Osteocyte (in vitro differentiated cells): Measurements from ENCODE around the gene CCDC187. TPM values are rescaled to one million over a fixed set of nuclear protein-coding genes. Genes with fewer than 3 reads are reported as not detected.

Experiments used
- DNase-seq: peaks from one replicate; pipeline ENCODE4 v3.0.0; 2021; ENCODE audit warnings: mixed read lengths; ENCODE audit not compliant: unreplicated experiment; ENCODE audit errors: extremely low spot score
- H3K27ac Mint-ChIP-seq: one replicate; pipeline ENCODE4 v1.8.0; 2021; ENCODE audit warnings: mild to moderate bottlenecking, mixed read lengths; ENCODE audit not compliant: unreplicated experiment
- H3K27me3 Mint-ChIP-seq: one replicate; pipeline ENCODE4 v1.8.0; 2021; ENCODE audit warnings: mixed read lengths; ENCODE audit not compliant: unreplicated experiment
- H3K36me3 Mint-ChIP-seq: one replicate; pipeline ENCODE4 v1.8.0; 2021; ENCODE audit warnings: mixed read lengths; ENCODE audit not compliant: unreplicated experiment
- H3K4me1 Mint-ChIP-seq: one replicate; pipeline ENCODE4 v1.8.0; 2021; ENCODE audit warnings: mixed read lengths; ENCODE audit not compliant: unreplicated experiment
- H3K4me3 Mint-ChIP-seq: one replicate; pipeline ENCODE4 v1.8.0; 2021; ENCODE audit warnings: mild to moderate bottlenecking, moderate library complexity, mixed read lengths; ENCODE audit not compliant: unreplicated experiment
- H3K9me3 Mint-ChIP-seq: one replicate; pipeline ENCODE4 v1.8.0; 2021; ENCODE audit warnings: mixed read lengths; ENCODE audit not compliant: unreplicated experiment
- total RNA-seq: library from RNA; stranded (reverse); gene quantifications from 2 replicates; pipeline ENCODE4 v1.2.1, GENCODE V29; 2021
- TF ChIP-seq, protein P1 (sequence below): fragments of 200-600 bp; sonication (generic); IDR thresholded peaks from 2 replicates; pipeline ENCODE4 v1.5.0; 2021; ENCODE audit warnings: antibody characterized with exemption, mild to moderate bottlenecking, moderate library complexity

CCDC187 gene
- total RNA-seq, 1 donor from 2014 or later = not detected

DNA sequence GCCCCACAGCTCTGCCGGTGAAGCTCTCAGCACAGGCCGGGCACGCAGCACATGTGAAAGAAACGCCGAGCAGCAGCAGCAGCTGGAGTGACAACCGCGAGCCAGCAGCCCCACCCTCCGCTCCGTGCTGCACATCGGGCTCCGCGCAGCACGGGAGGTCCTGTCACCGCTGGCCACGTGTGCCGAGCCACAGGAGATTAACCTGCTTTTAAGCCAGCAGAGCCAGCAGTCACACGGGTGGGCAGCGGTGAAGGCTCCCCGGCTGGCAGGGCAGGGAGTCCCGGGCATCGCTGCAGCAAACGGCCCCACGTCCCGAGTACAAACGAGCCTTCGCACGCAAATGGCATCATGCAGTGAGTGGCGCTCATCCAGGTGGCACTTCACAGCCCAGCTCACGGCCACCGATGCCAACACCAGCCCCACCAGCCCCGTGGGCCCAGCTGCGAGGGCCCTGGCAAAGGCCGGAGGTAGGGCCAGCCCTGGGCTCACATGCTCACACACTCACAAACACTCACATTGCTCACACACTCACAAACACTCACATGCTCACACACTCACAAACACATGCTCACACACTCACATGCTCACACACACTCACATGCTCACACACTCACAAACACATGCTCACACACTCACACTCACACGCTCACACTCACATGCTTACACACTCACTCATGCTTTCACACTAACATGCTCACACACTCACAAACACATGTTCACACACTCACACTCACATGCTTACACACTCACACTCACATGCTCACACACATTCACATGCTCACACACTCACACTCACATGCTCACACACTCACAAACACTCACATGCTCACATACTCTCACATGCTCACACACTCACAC lies 11.1 kb downstream of the CCDC187 start:
- Mint-ChIP-seq H3K4me1 (no peaks in the 10 kb centered on the region), H3K9me3 (no peaks in the 10 kb centered on the region), H3K4me3 (no peak overlapping the region), H3K27ac (no peak overlapping the region), H3K36me3 (no peaks in the 10 kb centered on the region), H3K27me3 (no peaks in the 10 kb centered on the region)
- TF ChIP-seq, protein P1, sequence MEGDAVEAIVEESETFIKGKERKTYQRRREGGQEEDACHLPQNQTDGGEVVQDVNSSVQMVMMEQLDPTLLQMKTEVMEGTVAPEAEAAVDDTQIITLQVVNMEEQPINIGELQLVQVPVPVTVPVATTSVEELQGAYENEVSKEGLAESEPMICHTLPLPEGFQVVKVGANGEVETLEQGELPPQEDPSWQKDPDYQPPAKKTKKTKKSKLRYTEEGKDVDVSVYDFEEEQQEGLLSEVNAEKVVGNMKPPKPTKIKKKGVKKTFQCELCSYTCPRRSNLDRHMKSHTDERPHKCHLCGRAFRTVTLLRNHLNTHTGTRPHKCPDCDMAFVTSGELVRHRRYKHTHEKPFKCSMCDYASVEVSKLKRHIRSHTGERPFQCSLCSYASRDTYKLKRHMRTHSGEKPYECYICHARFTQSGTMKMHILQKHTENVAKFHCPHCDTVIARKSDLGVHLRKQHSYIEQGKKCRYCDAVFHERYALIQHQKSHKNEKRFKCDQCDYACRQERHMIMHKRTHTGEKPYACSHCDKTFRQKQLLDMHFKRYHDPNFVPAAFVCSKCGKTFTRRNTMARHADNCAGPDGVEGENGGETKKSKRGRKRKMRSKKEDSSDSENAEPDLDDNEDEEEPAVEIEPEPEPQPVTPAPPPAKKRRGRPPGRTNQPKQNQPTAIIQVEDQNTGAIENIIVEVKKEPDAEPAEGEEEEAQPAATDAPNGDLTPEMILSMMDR = no peak
- no peak for DNase-seq

DNA sequence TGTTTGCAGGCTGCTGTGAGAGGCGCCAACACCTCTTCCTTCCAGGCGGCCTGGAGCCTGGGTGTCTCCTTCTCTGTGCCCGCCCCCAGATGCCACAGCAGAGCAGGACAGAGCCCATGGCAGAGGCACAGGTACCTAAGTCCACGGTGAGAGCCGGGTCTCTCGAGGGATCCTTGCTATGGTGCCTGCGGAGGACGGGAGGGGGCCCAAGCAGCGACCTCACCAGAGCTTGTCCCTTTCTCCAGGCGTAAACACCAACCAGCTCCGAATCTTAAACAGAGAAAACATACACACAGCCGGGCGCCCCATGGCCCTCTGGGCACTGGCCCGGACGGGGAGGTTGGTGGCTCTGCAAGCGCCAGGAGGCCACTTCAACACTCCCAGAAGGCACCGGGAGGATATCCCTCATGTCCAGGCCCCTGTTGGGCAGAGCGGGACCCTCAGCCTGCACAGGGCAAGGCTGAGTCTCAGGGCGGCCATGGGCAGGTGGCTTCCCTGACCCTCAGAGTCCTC lies 11.8 kb downstream of the CCDC187 start:
- H3K9me3 Mint-ChIP-seq = no peaks in the 10 kb centered on the region
- H3K4me3 Mint-ChIP-seq = no peak overlapping the region
- TF ChIP-seq, protein P1 = no peak
- H3K27me3 Mint-ChIP-seq = peaks cover 7% of the 10 kb centered on the region
- peaks cover 2% of the 10 kb centered on the region for H3K36me3 Mint-ChIP-seq
- H3K4me1 Mint-ChIP-seq = no peaks in the 10 kb centered on the region
- no peak for DNase-seq
- H3K27ac Mint-ChIP-seq = no peak overlapping the region

DNA sequence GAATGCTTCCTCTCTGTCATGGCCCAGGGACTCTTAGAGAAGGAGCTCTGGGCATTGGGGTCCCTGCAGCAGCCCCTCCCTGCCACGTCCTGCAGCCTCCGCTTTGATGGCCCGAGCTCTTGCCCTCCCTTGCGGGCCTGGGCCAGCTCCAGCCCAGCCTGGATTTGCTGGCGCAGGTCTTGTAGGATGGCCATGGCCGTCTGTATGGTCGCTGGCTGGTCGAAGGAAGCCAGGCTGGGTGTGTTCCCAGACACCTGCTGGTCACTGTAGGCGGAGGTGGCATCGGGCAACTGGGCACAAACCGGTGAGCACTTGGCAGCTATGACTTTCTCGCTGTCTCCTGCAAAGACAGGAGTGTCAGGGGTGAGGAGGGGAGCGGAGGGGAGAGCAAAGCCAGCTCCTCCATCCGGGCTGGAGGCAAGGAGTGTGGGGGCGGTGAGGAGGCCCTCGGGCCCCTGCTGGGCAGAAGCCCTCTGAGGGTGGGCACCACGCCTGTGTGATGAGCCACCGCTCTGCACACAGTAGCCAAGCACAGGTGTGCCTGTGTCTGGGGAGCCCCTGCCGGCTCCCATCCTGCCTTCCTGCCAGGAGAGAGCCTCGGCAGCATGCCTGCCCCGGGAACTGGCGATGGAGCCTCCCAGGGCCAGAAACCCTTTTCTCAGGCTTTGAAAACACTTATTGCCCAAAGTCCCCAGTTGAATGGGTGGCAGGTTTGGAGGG lies 12.4 kb downstream of the CCDC187 start:
- Mint-ChIP-seq H3K27me3 (peaks cover 12% of the 10 kb centered on the region), H3K4me1 (no peaks in the 10 kb centered on the region), H3K9me3 (no peaks in the 10 kb centered on the region), H3K4me3 (no peak overlapping the region), H3K27ac (no peak overlapping the region), H3K36me3 (peaks cover 2% of the 10 kb centered on the region)
- DNase-seq = no peak
- TF ChIP-seq, protein P1 = no peak

DNA sequence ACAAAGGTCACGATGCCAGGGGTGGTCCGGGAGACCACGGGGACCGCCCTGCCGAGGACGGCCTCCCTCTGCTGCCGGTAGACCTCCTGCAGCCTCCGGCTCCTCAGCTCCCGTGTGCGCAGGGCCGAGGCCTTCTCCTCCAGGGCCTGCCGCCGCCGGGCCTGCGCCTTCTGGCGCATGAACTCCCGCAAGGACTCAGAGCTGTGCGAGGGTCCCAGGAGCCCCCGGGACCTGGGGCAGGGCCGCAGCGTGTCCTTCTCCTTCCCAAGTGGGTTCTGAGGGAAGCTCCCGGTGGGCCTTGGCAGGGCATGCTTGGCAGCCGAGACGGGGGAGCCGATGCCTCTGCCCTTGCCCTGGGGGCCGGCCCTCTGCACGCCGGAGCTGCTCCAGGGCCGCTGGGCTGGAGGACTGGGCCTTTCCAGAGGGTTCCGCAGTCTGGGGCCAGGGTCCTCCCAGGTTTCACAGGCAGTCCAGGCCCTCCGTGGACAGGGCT lies 13.3 kb downstream of the CCDC187 start:
- DNase-seq = no peak
- H3K4me3 Mint-ChIP-seq = no peak overlapping the region
- H3K4me1 Mint-ChIP-seq = no peaks in the 10 kb centered on the region
- H3K27ac Mint-ChIP-seq = no peak overlapping the region
- TF ChIP-seq, protein P1 = no peak
- H3K9me3 Mint-ChIP-seq = no peaks in the 10 kb centered on the region
- peaks cover 13% of the 10 kb centered on the region for H3K27me3 Mint-ChIP-seq
- H3K36me3 Mint-ChIP-seq = peaks cover 2% of the 10 kb centered on the region
